Muscle of arm (tissue), 14 donors: ENCODE measurements around the gene GNB4. TPM values are rescaled to one million over a fixed set of nuclear protein-coding genes. Genes with fewer than 3 reads are reported as not detected.

Experiments
- DNase-seq: peaks from one replicate; pipeline ENCODE4 v3.0.0-alpha.2; 2013
- long read RNA-seq, 11 donors: transcript quantifications; one replicate each; lab custom pipeline, GENCODE V29; 2026
- polyA plus RNA-seq, 12 donors: library from polyadenylated mRNA; unstranded; fragments of 120-200 nt; gene quantifications; one replicate each; pipeline ENCODE4 v1.2.1, GENCODE V29; 2013; ENCODE audit not compliant: insufficient read length in 12 of 12

Gene GNB4
- 10 to 100 TPM in 11 of 12 donors, not detected in 1; 22.1 to 53.0 (median 37.9) TPM for polyA plus RNA-seq
- long read RNA-seq, donor 1, full-length matches to known transcripts: 5 of 5 reads
- long read RNA-seq, donor 1, partial matches to known transcripts: 0 of 5 reads
- long read RNA-seq, donor 1, other reads (novel, unspliced or antisense): 0 of 5 reads
- long read RNA-seq, donor 2, full-length matches to known transcripts: 8 of 13 reads
- long read RNA-seq, donor 2, partial matches to known transcripts: 0 of 13 reads
- long read RNA-seq, donor 2, other reads (novel, unspliced or antisense): 5 of 13 reads
- long read RNA-seq, donor 3, full-length matches to known transcripts: 5 of 5 reads
- long read RNA-seq, donor 3, partial matches to known transcripts: 0 of 5 reads
- long read RNA-seq, donor 3, other reads (novel, unspliced or antisense): 0 of 5 reads
- long read RNA-seq, donor 4, full-length matches to known transcripts: 2 of 2 reads
- long read RNA-seq, donor 4, partial matches to known transcripts: 0 of 2 reads
- long read RNA-seq, donor 4, other reads (novel, unspliced or antisense): 0 of 2 reads
- long read RNA-seq, donor 5, full-length matches to known transcripts: 11 of 11 reads
- long read RNA-seq, donor 5, partial matches to known transcripts: 0 of 11 reads
- long read RNA-seq, donor 5, other reads (novel, unspliced or antisense): 0 of 11 reads
- long read RNA-seq, donor 6, full-length matches to known transcripts: 3 of 3 reads
- long read RNA-seq, donor 6, partial matches to known transcripts: 0 of 3 reads
- long read RNA-seq, donor 6, other reads (novel, unspliced or antisense): 0 of 3 reads
- long read RNA-seq, donor 7, full-length matches to known transcripts: 6 of 6 reads
- long read RNA-seq, donor 7, partial matches to known transcripts: 0 of 6 reads
- long read RNA-seq, donor 7, other reads (novel, unspliced or antisense): 0 of 6 reads
- long read RNA-seq, donor 8, full-length matches to known transcripts: 10 of 10 reads
- long read RNA-seq, donor 8, partial matches to known transcripts: 0 of 10 reads
- long read RNA-seq, donor 8, other reads (novel, unspliced or antisense): 0 of 10 reads
- long read RNA-seq, donor 9, full-length matches to known transcripts: 6 of 6 reads
- long read RNA-seq, donor 9, partial matches to known transcripts: 0 of 6 reads
- long read RNA-seq, donor 9, other reads (novel, unspliced or antisense): 0 of 6 reads
- long read RNA-seq, donor 10, full-length matches to known transcripts: 6 of 6 reads
- long read RNA-seq, donor 10, partial matches to known transcripts: 0 of 6 reads
- long read RNA-seq, donor 10, other reads (novel, unspliced or antisense): 0 of 6 reads
- long read RNA-seq, donor 11, full-length matches to known transcripts: 7 of 7 reads
- long read RNA-seq, donor 11, partial matches to known transcripts: 0 of 7 reads
- long read RNA-seq, donor 11, other reads (novel, unspliced or antisense): 0 of 7 reads

DNA sequence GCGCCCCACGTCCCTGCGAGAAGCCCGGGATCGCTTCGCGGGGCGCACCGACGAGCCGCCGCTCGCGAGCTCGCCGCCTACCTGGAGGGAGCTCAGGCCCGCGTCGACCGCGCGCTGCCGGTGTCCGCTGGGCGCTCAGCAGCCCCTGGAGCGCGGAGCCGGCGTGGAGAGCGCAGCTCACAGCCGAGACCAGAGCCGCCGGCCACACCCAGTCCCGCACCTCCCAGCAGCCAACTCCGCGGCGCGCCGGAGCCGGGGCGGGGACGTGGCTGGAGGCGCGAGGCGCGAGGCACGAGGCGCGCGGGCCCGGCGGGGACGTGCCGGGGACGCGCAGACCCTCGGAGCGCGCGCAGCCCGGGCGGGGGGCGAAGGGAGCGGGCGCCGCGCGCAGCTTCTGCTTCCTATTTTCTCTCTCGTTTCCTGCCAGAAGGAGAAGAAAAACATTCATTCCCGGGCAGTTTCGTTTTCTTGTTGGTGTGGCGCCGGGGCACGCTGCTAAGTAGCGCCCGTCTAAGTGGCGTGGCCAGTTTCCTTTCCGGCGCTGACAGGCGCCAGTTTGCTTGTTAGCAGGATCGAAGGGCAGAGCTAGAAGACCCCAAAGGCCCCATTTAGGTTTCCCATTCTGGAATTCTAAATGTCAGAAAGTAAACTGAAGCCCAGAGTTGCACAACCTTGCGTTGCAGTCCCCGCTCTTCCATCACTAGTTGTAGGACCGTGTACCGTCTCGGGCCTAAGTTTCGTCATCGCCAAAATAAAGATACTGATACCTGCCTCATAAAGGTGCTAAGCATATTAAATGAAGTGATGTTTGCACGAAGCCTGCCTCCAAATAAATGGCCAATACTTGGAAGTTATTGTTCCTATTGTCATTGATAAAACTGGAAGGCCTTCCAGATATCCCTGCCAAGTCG, at the start of gene GNB4:
Gene GNB4, minus strand, starts transcription at position 206 of the 911 bp plus-strand sequence. CDS start 25,270 bp downstream, outside the sequence.
- peak; percentile 84 for DNase-seq

GRCh38 chr3:179495483-179495882, 44.2 kb upstream of the GNB4 start:
- DNase-seq: no peak

DNA sequence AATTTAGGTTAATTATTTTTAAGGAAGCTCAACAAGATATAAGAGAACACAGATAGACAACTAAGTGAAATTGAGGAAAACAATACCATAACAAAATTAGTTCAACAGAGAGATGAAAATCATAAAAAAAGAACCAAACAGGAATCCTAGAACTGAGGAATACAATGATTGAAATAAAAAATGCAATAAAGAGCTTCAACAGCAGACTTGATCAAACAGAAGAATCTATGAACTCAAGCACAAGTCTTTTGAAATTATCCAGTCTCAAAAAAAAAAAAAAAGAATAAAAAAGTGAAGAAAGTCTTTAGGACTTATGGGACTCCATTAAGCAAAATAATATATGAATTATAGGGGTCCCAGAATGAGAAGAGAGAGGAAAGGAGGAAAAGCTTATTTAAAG, 42.0 kb upstream of the GNB4 start:
- DNase-seq: no peak

DNA sequence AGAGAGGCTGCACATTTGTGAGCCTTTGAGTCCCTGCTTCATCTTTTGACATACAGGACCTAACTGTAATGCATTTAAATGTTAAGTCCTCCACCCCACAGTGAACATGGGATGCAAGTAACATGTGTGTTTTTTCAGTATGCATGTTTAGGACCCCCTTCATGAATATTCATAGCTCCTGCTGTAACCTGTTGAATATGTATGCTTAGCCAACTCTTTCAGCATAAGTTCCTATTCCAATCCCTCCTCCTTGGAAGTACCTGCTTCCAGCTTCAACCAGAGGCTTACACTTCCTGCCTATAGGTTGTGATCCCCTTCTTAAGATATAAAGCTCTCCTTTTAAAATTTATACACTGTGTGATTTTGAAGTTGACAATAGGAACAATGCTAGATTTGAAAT, 36.9 kb upstream of the GNB4 start:
- DNase-seq: no peak

DNA sequence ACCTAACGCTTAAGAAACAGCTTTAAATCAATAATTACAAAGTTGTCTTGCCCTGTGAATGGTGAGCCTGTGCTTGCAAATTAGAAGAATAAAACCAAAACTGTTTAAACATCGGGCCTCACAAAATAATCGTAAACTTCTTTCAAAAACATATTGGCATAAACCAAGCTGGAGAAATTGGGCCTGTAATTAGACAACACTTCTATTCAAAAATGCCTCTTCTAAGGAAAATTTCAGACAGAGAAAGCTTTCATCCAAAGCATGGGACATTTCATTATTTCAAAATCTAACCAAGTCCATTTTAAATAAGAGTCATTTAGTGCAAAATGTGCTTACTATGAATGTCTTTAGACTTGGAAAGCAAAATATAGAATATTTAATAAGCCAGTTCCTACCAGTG, 35.5 kb upstream of the GNB4 start:
- no peak for DNase-seq

DNA sequence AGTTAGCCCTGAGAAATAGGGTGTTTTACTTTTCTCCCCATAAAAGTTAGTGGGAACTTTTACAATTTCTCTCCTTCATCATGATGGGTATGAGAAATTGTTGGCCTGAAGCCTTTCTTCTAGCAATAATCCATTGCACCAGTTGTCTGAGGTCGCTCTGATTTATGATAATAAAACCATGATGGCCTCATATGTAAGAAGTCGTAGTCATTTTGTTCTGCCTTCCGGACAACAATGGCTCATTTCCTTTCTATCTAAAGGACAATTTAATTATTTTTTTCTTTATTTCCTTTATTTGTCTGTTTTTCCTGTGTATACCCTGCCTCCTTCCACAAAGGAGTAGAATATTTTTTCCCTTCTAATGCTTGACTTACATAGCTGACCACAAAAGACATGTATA, 31.6 kb upstream of the GNB4 start:
- DNase-seq: no peak

GRCh38 chr3:179476215-179476614, 24.9 kb upstream of the GNB4 start:
- no peak for DNase-seq

GRCh38 chr3:179474480-179474879, 23.2 kb upstream of the GNB4 start:
- no peak for DNase-seq

DNA sequence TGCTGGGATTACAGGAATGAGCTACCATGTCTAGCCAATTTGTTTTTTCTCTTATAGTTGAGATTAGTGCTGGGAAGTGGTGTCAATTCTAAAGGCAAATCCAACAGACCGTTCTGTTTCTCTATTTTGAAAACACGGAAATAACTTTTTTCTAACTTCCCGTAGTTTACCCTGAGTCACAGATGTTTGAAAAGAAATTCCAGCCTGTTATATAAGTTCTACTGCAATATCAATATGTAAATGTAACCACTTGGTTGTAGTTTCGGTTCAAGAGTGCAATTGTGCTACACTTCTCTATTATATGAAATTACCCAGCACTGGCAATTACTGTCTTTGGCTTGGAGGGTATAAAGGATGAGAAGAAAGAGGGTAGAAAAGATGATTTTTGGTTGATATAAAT, 22.3 kb upstream of the GNB4 start:
- no peak for DNase-seq

DNA sequence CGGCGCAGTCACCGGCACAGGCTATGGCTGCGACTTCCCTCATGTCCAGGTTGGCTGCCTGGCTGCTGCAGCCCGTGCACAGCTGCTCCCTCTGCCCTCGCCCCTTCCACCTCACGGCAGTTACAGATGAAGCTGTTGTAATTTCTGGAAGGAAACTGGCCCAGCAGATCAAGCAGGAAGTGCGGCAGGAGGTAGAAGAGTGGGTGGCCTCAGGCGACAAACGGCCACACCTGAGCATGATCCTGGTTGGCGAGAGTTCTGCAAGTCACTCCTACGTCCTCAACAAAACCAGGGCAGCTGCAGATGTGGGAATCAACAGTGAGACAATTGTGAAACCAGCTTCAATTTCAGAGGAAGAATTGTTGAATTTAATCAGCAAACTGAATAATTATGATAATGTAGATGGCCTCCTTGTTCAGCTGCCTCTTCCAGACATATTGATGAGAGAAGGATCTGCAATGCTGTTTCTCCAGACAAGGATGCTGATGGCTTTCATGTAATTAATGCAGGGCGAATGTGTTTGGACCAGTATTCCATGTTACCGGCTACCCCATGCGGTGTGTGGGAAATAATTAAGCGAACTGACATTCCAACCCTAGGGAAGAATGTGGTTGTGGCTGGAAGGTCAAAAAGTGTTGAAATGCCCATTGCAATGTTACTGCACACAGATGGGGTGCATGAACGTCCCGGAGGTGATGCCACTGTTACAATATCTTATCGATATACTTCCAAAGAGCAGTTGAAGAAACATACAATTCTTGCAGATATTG, 13.2 kb upstream of the GNB4 start:
- no peak for DNase-seq

DNA sequence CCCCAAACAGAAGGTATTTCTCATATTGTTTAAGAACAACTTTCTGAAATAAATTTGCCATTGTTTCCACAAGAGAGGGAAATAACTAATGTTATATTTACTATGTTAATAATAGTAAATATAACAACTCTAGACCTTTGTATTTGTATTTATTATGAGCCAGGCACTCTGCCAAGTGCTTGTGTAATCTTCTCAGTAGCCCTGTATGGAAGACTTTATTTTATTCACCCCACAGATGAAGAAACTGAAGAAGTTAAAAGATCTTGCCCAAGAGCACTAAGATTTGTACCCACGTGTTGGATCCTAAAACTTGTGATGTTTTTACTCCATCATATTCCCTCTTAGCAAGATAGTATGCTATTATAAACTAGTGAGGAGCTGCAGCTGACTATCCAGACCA, 12.0 kb upstream of the GNB4 start:
- no peak for DNase-seq

- no peak for DNase-seq
Measured at GRCh38 chr3:179460260-179460659, 9.0 kb upstream of the GNB4 start.

GRCh38 chr3:179455954-179456353, 4.7 kb upstream of the GNB4 start:
- DNase-seq: no peak

GRCh38 chr3:179454887-179455286, 3.6 kb upstream of the GNB4 start:
- no peak for DNase-seq

- no peak for DNase-seq
Measured at GRCh38 chr3:179453967-179454366, 2.7 kb upstream of the GNB4 start.

DNA sequence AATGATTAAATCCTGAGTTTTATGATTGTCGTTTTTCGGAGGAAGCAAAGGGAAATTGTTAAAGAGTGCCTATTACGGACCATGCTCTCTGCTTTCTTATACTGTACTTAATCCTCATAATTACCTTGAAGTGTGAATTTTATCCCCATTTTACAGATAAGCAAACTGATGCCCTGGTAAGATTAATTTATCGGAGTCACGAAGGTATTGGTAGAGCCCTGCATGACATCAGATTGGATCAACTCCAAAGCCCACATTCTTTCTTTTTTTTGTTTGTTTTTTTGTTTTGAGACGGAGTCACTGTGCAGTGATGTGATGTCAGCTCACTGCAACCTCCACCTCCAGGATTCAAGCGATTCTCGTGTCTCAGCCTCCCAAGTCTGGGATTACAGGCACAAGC, 1.6 kb upstream of the GNB4 start:
- peak; percentile 15 for DNase-seq

DNA sequence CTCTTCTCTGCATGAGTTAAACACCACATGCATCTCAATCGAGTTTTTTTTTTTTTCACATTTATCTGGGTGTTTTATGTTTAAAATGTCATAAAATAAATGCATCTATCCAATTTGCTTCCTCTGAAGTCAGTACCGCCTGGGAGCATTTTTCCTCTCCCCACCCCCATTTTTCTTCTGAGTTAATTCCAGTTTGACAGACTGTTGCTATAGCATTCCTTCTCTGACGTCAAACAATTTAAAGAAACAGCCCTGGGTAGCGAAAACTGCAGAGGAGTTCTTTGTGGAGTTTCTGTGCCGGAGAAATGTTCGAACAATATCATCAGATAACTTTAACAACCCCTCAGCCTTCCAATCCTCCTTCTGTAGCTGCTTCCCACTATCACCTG, 900 bp upstream of the GNB4 start:
- DNase-seq: peak; percentile 86

DNA sequence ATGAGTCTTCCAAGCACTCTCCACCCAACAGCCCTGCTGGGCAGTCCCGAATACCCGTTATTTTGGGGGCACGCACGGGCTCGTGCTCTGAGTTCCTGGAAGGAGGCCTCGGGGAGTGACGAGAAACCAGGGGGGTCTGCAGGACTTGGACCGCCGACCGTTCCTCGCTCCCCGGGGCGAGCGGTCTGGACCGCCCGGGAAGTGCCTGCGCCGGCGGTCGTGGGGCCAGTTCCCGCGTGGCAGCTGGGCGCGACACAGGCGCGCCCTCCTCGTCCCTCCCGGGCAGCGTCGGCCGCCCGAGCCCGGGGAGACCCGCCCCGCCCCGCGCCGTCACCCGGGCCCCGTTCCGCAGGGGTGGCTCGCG, 387 bp downstream of the GNB4 start:
- DNase-seq: peak; percentile 68

GRCh38 chr3:179450261-179450701, 989 bp downstream of the GNB4 start:
- DNase-seq: peak; percentile 45

- peak; percentile 13 for DNase-seq
Measured at GRCh38 chr3:179449636-179450035, 1.6 kb downstream of the GNB4 start.
